NCI-H345 treated with DMSO at 0.1 percent for 48 hours (cell line): Measurements from ENCODE around the gene SMC1A.
"Not testable (repeated sequence)": the region's sequence is repeated elsewhere in the genome, so short reads cannot be mapped to it uniquely, and the experiment has no call there.

ENCODE experiments used
- DNase-seq: peaks from one replicate; lab custom pipeline; 2025; ENCODE audit not compliant: unreplicated experiment; lab: John Stamatoyannopoulos, UW

SMC1A gene

DNA sequence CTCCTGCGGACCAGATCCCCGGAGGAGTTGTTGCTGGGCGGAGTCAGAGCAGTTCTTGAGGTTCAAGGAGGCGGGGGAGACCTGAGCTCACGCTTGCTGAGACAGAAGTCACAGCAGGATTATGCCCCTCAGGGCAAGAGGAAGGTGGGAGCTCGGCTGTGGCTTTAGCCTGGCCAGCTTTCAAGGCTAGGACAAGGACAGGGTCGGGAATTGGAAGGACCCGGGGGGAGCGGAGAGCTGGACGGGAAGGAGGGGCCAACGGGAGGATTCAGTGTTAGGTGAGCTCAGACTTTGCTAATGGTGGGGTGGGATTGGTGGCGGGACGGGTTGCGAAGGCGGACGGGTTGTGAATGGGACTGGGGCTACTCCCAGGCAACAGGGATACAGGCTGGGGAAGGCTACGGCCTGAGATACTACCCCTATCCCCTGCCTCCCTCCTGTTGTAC is 430 bp upstream of the SMC1A start, which contains the start of gene RIBC1:
RIBC1 (plus strand) TSS at position 13 of the 446 bp plus-strand sequence. CDS start 3,404 bp downstream, outside the sequence.
- DNase-seq, result no peak

DNA sequence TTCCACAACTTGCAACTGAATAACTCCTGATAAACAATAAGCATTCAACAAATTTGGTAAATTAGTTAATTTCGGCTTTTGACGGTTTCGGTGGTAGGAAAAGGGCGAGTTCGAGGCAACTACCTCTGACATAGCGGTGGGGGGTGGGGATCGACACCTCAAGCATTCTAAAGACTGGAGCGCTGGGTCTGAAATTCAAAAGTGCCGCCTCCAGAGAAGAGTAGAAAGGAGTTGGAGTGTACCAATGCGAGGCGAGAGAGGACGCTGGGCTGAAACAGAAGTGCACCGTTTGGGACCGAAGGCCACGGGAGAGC is 725 bp downstream of the SMC1A start:
- no peak for DNase-seq

- DNase-seq, result no peak
Observed at GRCh38 chrX:53421125-53421524, 1.3 kb downstream of the SMC1A start.

DNA sequence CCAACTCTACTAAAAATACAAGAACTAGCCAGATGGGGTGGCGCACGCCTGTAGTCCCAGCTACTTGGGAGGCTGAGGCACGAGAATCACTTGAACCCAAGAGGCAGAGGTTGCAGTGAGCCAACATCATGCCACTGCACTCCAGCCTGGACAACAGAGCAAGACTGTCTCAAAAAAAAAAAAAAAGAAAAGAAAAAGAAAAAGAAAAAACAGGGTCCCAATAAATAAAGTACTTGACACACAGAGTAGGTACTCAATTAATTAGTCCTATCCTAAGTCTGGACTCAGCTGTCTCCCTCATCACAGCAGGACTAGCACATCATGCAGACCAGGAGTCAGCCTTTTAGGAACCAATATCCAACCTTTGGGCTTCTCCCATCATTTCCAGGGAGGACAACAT is 2.1 kb downstream of the SMC1A start:
- DNase-seq, result not testable (repeated sequence)

- DNase-seq, result no peak
Observed at GRCh38 chrX:53412446-53412845, 10.0 kb downstream of the SMC1A start.

- no peak for DNase-seq
Observed at GRCh38 chrX:53403535-53403934, 18.9 kb downstream of the SMC1A start.

DNA sequence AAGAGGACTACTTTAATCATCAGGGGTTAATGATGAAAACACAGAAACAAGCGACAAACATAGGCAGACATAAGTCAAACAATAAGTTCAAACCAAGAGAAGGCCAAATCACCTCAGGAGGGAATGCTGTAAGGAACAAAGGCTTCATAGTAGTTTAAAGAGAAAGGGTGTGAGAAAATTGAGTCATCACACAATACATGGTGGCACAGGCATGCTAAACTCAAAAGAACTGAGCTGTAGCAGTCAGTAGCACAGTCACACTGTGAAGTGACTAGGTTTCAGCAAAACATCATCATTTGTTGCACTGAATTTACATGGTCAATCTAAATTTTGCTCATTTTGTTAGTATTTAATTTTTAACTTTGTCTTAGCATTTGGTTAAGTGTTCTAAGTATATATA is 24.2 kb downstream of the SMC1A start:
- no peak for DNase-seq

DNA sequence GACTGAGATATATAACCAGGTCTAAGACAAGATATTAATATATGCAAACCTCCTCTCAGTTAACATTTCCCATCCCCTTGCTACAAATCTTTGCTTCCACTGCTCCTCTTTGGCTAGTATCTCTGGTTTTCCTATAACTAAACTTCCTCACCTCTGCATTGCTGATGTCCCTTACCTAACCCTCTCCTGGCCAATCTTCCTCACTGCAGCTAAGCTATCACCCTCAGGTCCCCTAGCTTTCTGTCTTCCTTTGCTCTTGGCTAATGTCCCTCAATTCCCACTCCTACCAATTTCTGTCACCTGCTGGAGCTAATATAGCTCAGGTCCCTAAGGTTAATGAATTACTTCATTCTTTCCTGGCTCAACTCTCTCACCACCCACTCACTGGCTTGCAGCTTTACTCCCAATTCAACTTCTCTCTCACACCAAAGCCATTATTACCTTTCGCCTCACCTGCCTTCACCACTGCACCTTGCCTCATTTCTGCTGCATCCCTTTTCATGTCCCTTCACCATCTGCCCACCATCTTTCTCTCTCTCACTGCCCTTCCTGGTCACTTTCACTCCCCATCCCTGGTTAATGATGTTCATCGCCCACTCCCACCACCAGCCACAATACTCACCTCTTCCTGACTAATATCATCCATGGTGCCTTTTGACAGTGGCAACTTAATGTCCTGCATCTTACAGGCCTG is 26.7 kb downstream of the SMC1A start:
- DNase-seq, result no peak

- DNase-seq, result no peak
Observed at GRCh38 chrX:53383376-53384076, 38.9 kb downstream of the SMC1A start.

GRCh38 chrX:53379747-53380146 is 42.7 kb downstream of the SMC1A start:
- no peak for DNase-seq

DNA sequence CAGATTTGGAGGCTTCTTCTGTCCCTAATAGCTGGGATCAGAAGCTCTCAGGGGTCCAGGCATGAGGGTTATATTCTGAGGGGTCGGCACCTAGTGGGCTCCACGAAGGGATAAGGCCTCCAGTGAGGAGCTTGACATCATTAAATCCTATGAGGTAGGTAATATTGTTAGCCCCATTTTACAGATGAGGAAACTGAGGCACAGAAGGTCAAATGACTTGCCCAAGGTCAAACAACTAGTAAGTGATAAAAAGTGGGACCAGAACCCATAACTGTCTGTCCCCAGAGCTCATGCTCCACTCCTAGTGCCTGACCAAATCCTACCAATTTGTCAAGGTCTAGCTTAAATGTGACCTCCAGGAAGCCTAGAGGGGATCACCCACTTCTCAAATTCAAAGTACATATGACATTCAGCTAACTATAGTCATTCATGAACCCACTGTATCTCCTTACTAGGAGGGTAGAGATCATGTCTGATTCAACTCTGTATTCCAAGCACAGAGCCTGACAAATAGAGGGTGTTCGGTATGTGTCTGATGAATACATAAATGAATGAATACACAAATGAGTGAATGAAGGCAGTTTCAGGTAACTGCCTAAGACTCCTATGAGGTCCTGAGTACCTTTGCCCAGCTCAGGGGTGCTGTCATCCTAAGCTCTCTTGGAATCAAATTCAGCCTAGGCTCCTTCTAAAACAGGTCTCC is 43.3 kb downstream of the SMC1A start:
- no peak for DNase-seq

DNA sequence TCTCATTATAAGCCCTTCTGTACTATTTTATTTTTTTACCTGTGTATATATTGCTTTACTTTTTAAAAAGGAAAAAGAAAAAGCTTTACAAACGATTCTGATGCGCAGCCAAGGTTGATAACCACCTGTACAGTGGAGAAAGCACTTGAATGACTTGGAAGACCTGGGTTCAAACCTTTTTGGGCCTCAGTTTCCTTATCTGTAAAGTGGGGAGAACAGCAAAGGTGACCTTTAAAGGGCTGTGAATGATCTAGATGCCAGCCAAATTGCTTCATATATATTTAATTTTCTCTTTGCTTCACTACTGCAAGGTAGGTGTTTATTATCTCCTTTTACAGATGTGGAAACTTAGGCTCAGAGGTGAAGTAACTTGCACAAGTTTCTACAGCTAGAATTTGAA is 45.0 kb downstream of the SMC1A start:
- DNase-seq, result no peak

DNA sequence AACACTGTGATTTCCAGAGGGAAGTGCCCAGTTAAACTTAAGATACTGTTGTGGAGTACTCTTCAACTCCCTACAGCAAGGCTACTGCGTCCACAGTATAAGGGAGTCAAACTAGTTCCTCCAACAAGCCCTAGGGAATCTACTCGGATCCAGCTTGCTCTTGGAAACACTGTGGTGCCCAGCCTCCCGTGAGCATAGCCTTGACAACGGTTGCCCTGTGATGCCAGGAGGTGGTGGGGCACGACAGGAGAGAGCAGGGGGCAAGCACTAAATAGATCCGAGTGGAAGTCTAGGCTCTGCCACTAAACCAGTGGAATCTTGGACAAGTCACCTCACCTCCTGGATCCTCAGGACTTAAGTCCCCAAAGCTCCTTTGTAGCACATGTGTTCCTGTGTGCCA is 45.6 kb downstream of the SMC1A start:
- DNase-seq, result no peak

DNA sequence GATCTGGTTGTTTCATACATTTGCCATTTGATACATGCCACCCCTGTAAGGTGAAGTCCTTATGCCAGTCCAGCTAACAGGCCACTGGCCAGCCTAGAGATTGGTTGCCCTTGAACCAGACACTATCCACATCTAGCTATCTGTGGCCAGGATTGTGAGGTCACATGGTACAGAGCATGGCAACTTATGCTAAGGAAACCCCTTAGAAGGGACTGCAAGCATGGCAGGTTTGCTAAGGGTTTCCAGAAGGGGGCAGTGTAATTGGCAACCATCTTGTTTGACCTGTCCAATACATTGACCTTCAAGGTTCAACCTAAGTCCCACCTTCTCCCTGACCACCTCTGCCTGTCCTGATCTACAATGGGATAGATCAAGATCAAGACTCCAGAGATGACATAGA is 47.5 kb downstream of the SMC1A start:
- DNase-seq, result no peak

DNA sequence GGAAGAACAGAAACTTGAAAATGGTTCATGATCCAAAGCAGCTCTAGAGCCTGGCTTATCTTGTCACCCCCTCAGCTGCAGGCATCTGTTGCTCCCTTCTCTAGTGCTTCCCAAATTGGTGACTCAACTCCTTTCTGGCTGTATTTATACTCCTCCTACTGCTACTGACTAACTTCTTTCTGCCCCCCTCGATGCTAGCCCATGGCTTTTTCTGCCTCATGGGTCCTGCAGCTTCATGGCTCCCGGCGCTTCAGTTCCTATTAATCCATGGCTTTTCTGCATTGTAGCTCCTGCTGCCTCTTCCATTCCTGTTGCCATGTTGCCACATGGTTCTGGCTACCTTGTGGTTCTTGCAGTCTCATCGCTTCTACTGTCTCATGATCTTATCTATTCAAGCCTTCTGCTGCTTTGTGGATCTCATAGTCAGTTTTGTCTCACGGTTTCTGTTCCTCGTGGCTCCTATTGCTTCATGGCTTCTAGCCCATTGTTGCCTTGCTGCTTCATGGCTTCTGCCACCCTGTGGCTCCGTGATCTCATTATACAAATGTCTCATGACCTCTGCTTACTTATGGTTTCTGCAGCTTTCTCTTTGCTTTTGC is 48.1 kb downstream of the SMC1A start:
- no peak for DNase-seq

- no peak for DNase-seq
Observed at GRCh38 chrX:53373307-53373706, 49.1 kb downstream of the SMC1A start.

DNA sequence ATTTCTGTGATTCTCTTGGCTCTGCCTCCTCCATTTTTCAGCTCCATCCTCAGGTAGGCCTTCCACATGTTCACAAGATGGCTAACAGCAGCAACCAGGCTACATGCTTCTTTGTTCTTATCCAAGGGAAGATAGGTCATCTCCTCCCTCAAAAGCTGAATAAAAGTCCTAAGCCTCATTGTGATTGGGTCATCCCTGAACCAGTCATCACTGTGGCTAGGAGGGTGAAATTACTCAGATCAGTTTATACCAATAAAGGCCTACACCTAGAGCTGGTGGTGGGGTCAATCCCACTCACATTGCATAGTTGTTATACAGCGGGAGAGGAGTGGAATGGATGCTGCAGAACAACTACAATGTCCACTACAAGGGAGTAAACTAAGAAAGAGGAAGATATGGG is 56.0 kb downstream of the SMC1A start:
- DNase-seq, result not testable (repeated sequence)

- DNase-seq, result no peak
Observed at GRCh38 chrX:53362449-53362848, 60.0 kb downstream of the SMC1A start.

- no peak for DNase-seq
Observed at GRCh38 chrX:53357799-53358530, 64.5 kb downstream of the SMC1A start.

- no peak for DNase-seq
Observed at GRCh38 chrX:53356186-53356585, 66.3 kb downstream of the SMC1A start.

- DNase-seq, result no peak
Observed at GRCh38 chrX:53354669-53355068, 67.8 kb downstream of the SMC1A start.
